HK-2 (cell line): Measurements from ENCODE around the gene LRP3.
"Not testable (repeated sequence)": the region's sequence is repeated elsewhere in the genome, so short reads cannot be mapped to it uniquely, and the experiment has no call there.

ENCODE experiments used
- DNase-seq: peaks from one replicate; pipeline ENCODE4 v3.0.0-alpha.2; 2018; ENCODE audit not compliant: unreplicated experiment

LRP3 gene, protein sequence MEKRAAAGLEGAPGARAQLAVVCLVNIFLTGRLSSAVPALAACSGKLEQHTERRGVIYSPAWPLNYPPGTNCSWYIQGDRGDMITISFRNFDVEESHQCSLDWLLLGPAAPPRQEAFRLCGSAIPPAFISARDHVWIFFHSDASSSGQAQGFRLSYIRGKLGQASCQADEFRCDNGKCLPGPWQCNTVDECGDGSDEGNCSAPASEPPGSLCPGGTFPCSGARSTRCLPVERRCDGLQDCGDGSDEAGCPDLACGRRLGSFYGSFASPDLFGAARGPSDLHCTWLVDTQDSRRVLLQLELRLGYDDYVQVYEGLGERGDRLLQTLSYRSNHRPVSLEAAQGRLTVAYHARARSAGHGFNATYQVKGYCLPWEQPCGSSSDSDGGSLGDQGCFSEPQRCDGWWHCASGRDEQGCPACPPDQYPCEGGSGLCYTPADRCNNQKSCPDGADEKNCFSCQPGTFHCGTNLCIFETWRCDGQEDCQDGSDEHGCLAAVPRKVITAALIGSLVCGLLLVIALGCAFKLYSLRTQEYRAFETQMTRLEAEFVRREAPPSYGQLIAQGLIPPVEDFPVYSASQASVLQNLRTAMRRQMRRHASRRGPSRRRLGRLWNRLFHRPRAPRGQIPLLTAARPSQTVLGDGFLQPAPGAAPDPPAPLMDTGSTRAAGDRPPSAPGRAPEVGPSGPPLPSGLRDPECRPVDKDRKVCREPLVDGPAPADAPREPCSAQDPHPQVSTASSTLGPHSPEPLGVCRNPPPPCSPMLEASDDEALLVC

DNA sequence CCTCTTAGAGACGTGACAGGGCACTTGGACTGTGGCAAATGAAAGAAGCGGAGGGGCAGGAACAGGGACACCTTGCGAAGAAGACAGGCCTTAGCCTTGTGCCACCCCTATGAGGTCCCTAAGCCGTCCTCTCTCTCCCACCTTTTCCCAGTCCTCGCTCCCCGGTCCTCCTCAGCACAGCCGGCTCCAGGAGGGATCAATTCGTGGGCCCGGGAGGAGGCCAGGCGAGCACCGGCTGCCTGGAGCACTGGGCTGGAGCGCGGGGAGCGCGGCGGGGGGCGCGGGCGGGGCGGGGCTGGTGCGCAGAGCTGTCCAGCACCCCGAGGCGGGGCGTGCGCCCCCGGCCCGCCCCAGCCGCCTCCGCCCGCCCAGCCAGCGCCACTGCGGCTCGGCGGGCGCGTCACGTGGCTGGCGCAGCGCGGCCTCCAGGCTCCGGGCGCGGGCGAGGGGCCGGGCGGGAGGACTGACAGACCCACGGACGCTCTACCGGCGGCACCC is at the start of gene LRP3:
TSS of gene LRP3 (plus strand) at position 466 of the 498 bp plus-strand sequence. CDS start 456 bp downstream, outside the sequence.
- peak; percentile 17 for DNase-seq

GRCh38 chr19:33146209-33146608 is 47.9 kb upstream of the LRP3 start:
- no peak for DNase-seq

GRCh38 chr19:33147538-33147937 is 46.6 kb upstream of the LRP3 start:
- no peak for DNase-seq

- no peak for DNase-seq
Observed at GRCh38 chr19:33150852-33151518, 43.1 kb upstream of the LRP3 start.

DNA sequence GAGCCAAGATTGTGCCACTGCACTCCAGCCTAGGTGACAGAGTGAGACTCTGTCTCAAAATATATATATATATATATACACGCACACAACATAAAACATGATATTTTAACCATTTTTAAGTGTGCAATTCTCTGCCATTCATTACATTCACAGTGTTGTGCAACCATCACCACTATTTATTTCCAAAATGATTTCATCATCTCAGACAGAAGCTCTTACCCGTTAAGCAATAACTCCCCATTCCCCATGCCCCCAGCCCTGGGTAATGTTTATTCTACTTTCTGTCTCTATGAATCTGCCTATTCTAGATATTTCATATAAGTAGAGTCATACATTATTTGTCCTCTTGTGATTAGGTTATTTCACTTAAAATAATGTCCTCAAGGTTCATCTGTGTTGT is 42.0 kb upstream of the LRP3 start:
- DNase-seq, result no peak

DNA sequence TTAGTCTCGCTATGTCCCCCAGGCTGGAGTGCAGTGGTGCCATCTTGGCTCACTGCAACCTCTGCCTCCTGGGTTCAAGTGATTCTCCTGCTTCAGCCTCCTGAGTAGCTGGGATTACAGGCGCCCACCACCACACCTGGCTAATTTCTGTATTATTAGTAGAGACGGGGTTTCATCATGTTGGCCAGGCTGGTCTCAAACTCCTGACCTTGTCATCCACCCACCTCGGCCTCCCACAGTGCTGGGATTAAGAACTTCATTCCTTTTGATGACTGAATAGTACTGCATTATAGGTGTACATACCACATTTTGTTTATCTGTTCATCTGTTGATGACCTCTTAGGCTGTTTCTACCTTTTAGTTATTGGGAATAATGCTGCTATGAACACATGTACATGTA is 41.5 kb upstream of the LRP3 start:
- not testable (repeated sequence) for DNase-seq

DNA sequence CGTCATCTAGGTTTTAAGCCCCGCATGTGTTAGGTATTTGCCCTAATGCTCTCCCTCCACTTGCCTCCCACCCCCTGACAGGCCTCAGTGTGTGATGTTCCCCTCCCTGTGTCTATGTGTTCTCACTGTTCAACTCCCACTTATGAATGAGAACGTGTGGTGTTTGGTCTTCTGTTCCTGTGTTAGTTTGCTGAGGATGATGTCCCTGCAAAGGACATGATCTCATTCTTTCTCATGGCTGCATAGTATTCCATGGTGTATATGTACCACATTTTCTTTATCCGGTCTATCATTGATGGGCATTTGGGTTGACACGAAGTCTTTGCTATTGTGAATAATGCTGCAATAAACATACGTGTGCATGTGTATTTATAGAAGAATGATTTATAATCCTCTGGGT is 39.8 kb upstream of the LRP3 start:
- not testable (repeated sequence) for DNase-seq

GRCh38 chr19:33156334-33156733 is 37.8 kb upstream of the LRP3 start:
- DNase-seq, result no peak

DNA sequence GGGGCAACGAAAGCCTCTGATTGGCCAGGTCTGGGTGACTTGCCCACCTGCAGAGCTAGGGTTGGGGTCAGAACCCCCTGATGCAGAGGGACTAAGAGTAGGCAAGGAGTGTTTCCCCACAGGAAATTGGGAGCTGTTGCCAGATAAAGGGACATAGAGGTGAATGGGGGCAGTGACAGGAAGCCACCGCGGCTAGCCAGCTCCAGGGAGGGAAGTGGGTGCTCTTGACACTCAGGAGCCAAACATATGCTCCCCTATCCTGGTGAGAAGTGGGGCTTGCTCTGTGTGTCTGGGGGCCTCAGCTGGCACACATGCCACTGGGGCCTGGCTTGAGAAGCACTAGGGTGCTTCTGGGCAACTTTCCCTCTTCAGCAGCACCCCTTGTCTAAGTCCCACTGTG is 36.2 kb upstream of the LRP3 start:
- no peak for DNase-seq

GRCh38 chr19:33158365-33158764 is 35.8 kb upstream of the LRP3 start:
- DNase-seq, result no peak

DNA sequence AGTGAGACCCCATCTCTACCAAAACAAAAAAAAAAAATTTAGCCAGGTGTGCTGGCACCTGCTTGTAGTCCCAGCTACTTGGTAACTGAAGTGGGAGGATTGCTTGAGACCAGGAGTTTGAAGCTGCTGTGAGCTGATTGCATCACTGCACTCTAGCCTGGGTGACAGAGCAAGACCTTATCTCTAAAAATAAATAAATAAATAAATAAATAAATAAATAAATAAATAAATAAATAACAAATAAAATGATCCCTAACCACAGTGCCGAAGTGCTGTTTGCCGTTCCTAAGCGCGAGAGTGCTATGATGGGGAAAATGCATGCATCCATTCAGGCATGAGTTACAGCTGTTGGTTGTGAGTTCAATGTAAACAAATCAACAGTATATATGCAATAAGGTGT is 35.0 kb upstream of the LRP3 start:
- DNase-seq, result no peak

- no peak for DNase-seq
Observed at GRCh38 chr19:33159893-33160292, 34.2 kb upstream of the LRP3 start.

DNA sequence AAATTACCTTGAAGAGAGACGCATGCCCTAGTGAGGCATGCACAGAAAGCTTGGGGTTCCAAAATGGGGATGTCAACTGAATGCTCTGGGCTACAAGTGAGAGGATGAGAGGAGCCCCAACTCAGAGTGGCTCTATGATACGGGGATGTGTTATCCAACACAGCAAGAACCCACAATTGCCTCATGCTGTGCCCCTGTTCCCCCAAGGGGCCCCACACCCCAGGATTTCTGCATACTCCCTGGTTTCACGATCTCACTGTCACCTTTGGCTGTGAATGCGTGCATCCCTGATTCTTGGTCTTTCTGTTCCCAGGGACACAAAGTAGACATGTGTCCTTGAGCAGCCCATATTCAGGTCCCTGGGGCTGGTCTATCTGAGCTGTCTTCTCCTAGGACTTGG is 32.9 kb upstream of the LRP3 start:
- DNase-seq, result no peak

DNA sequence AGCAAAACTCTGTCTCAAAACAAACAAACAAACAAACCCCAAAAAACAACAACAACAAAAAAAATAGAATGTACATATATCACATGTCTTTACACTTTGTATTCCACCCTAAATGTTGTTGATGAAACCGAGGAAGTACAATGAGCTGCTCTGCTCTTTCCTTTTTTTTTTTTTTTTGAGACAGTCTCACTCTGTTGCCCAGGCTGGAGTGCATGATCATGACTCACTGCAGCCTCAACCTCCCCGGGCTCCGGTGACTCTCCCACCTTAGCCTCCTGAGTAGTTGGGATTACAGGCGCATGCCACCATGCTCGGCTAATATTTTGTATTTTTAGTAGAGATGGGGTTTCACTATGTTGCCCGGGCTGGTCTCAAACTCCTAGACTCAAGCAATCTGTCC is 30.6 kb upstream of the LRP3 start:
- DNase-seq, result no peak

DNA sequence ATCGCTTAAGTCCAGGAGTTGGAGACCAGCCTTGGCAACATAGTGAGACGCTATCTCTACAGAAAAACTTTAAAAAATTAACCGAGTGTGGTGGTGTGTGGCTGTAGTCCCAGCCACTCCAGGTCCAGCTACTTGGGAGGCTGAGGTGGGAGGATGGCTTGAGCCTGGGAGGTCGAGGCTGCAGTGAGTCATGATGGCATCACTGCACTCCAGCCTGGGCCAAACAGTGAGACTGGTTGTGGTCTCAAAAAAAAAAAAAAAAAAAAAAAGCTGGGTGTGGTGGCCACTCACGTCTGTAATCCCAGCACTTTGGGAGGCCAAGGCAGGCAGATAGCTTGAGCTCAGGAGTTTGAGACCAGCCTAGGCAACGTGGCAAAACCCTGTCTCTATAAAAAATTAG is 28.1 kb upstream of the LRP3 start:
- DNase-seq, result not testable (repeated sequence)

DNA sequence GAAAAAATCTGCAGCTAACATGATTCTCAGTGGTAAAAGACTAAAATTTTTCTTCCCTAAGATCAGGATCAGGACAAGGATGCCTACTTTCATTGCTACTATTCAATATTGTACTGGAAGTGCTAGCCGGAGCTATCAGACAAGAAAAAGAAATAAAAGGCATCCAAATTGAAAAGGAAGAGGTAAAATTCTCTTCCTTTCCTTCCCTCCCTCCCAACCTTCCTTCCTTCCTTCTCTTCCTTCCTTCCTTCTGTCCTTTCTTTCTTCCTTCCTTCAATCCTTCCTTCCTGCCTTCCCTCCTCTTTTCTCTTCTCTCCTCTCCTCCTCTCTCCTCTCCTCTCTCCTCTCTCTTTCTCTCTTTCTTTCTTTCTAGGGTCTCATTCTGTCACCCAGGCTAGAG is 26.7 kb upstream of the LRP3 start:
- no peak for DNase-seq

- DNase-seq, result no peak
Observed at GRCh38 chr19:33168528-33168927, 25.6 kb upstream of the LRP3 start.

DNA sequence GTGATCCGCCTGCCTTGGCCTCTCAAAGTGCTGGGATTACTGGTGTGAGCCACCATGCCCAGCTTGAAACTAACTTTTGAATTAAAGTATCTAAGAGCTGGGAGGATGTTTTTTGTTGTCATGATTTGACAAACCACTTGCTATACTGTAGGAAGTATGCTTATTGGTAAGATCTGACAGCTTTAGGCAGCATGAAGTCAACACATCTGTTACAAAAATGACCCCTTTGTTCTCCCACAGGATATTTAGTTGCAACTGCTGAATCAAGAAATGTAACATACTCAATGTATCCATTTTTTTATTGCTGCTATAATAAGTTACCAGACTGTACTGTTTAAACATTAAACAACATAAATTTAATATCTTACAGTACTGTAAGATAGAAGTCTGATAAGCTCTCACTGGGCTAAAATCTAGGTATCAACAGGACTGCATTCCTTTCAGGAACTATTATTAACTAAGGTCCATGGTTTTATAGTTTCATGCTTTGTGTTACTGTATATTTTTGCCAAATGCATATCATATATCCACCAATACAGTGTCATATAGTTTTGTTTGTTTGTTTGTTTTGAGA is 22.8 kb upstream of the LRP3 start:
- DNase-seq, result no peak

- no peak for DNase-seq
Observed at GRCh38 chr19:33171916-33172359, 22.2 kb upstream of the LRP3 start.

DNA sequence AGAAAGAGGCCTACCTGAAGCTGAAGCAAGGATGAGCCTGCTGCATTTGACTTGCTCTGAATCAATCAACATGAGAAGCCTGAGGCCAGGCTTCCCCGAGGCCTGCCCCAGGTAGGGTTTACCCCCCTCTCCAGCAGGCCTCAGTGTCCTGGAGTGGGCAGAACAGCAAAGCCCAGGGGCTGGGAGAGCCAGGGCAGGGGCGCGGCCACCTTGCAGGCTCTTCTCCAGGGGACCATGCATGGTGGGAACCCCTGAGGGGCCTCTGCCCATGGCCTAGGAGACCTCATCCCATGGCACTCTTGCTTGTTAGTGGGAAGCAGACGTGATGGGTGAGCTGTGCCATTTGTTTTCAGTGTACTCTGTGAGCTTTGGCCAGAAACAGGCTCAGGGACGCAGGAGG is 19.9 kb upstream of the LRP3 start:
- DNase-seq, result no peak

DNA sequence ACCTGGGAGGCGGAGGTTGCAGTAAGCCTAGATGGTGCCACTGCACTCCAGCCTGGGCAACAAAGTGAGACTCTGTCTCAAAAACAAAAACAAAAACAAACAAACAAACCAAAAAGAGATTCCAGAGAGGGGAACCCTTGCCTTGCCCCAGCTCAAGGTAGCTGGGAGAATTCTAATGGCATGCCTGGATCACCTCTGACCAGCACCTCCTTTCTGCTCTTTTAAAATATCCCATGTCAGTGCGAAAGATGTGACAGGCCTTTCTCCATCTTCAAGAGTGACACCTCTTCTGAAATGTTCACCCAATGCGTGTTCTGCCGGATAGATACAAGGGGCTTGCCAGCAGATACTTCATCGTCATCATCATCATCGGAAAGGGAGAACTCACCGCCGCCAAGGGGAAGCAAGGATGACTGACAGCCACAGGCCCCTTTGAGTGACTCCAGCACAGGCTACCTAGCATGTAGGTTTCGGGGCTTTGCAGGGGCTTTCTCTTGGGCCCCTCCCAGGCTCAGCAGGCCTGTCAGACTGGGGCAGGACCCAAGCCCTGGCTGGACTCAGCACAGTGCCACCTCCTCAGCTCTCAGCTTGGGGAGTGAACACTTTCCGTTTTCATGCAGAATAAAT is 18.9 kb upstream of the LRP3 start:
- DNase-seq, result no peak
